Mucosa of stomach (tissue), 1 donor: ENCODE results near the gene POU5F1.
"Not testable (repeated sequence)": the region's sequence is repeated elsewhere in the genome, so short reads cannot be mapped to it uniquely, and the experiment has no call there.

Source experiments
- H3K27me3 ChIP-seq: one replicate; pipeline ENCODE4 v1.7.0; 2013; ENCODE audit warnings: mild to moderate bottlenecking, low read length; ENCODE audit not compliant: control insufficient read depth, insufficient read depth
- H3K36me3 ChIP-seq: one replicate; pipeline ENCODE4 v1.7.0; 2013; ENCODE audit warnings: low read length; ENCODE audit not compliant: control insufficient read depth, insufficient read depth
- H3K4me1 ChIP-seq: one replicate; pipeline ENCODE4 v1.7.0; 2013; ENCODE audit warnings: mild to moderate bottlenecking, low read length; ENCODE audit not compliant: control insufficient read depth, insufficient read depth
- H3K4me3 ChIP-seq: one replicate; pipeline ENCODE4 v1.7.0; 2013; ENCODE audit warnings: low read length
- H3K9ac ChIP-seq: one replicate; pipeline ENCODE4 v1.7.0; 2013; ENCODE audit warnings: mild to moderate bottlenecking, low read length, moderate library complexity
- H3K9me3 ChIP-seq: one replicate; pipeline ENCODE4 v1.7.0; 2013; ENCODE audit warnings: mild to moderate bottlenecking, low read length, moderate library complexity; ENCODE audit not compliant: control insufficient read depth
- donor health status: Pancreatic carcinoma.

The POU5F1 gene

GRCh38 chr6:31170600-31170881 lies at the start of gene POU5F1:
POU5F1 (minus strand) TSS chr6:31170682; CDS start chr6:31170620, 62 bp downstream.
- no peak within 1 kb of the TSS for H3K4me3 ChIP-seq
- peaks cover 19% of the 10 kb centered on the region for H3K4me1 ChIP-seq
- H3K27me3 ChIP-seq = no peaks in the 10 kb centered on the region
- no peaks in the 10 kb centered on the region for H3K36me3 ChIP-seq
- H3K9ac ChIP-seq = peak within 1 kb of the TSS; percentile 39
- H3K9me3 ChIP-seq = no peaks in the 10 kb centered on the region

- H3K36me3 ChIP-seq = no peaks in the 10 kb centered on the region
- no peak overlapping the region for H3K9ac ChIP-seq
- H3K27me3 ChIP-seq = no peaks in the 10 kb centered on the region
- H3K4me3 ChIP-seq = no peak overlapping the region
- no peaks in the 10 kb centered on the region for H3K4me1 ChIP-seq
- no peaks in the 10 kb centered on the region for H3K9me3 ChIP-seq
Observed at GRCh38 chr6:31216208-31216898, 45.9 kb upstream of the POU5F1 start.

GRCh38 chr6:31215216-31215615 lies 44.7 kb upstream of the POU5F1 start:
- H3K4me3 ChIP-seq, H3K9ac ChIP-seq, H3K36me3 ChIP-seq, H3K4me1 ChIP-seq, H3K9me3 ChIP-seq, H3K27me3 ChIP-seq: not testable (repeated sequence)

- H3K27me3 ChIP-seq = no peaks in the 10 kb centered on the region
- no peaks in the 10 kb centered on the region for H3K4me1 ChIP-seq
- H3K9ac ChIP-seq = no peak overlapping the region
- H3K9me3 ChIP-seq = no peaks in the 10 kb centered on the region
- H3K36me3 ChIP-seq = no peaks in the 10 kb centered on the region
- no peak overlapping the region for H3K4me3 ChIP-seq
Observed at GRCh38 chr6:31214516-31214915, 44.0 kb upstream of the POU5F1 start.

GRCh38 chr6:31210741-31211532 lies 40.5 kb upstream of the POU5F1 start:
- H3K9me3 ChIP-seq = no peaks in the 10 kb centered on the region
- H3K4me3 ChIP-seq = no peak overlapping the region
- H3K4me1 ChIP-seq = peaks cover 12% of the 10 kb centered on the region
- H3K27me3 ChIP-seq = no peaks in the 10 kb centered on the region
- no peak overlapping the region for H3K9ac ChIP-seq
- H3K36me3 ChIP-seq = no peaks in the 10 kb centered on the region

DNA sequence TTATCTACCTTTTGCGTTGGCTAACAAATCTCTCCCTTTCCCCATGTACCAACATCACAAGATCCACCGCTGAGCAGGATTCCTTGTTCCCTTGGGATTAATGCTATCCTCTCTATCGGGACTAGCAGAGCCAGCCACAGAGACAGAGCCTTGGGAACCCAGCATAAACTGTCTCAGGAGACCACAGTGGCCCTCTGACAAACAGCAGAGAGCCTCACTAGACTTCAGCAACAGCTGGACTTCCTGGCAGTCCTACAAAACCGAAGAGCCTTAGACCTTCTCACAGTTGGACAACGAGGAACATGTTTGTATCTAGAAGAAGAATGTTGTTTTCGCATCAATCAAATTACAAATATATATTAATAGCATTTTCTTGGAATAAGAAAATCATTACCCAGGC lies 39.6 kb upstream of the POU5F1 start:
- Histone ChIP-seq H3K9me3 (no peaks in the 10 kb centered on the region), H3K4me3 (no peak overlapping the region), H3K27me3 (no peaks in the 10 kb centered on the region), H3K4me1 (peaks cover 12% of the 10 kb centered on the region), H3K9ac (no peak overlapping the region), H3K36me3 (no peaks in the 10 kb centered on the region)

- H3K9me3 ChIP-seq = no peaks in the 10 kb centered on the region
- peaks cover 12% of the 10 kb centered on the region for H3K4me1 ChIP-seq
- H3K36me3 ChIP-seq = no peaks in the 10 kb centered on the region
Observed at GRCh38 chr6:31209137-31209536, 38.7 kb upstream of the POU5F1 start.

GRCh38 chr6:31208506-31208905 lies 38.0 kb upstream of the POU5F1 start:
- Histone ChIP-seq H3K36me3 (no peaks in the 10 kb centered on the region), H3K27me3 (no peaks in the 10 kb centered on the region), H3K4me3 (no peak overlapping the region), H3K4me1 (peaks cover 12% of the 10 kb centered on the region), H3K9ac (no peak overlapping the region), H3K9me3 (no peaks in the 10 kb centered on the region)

More at GRCh38 chr6:31209137-31209536, 38.7 kb upstream of the POU5F1 start:
- H3K9ac ChIP-seq = no peak overlapping the region
- H3K27me3 ChIP-seq = no peaks in the 10 kb centered on the region
- H3K4me3 ChIP-seq = no peak overlapping the region

- peaks cover 27% of the 10 kb centered on the region for H3K4me1 ChIP-seq
- no peak overlapping the region for H3K4me3 ChIP-seq
- no peaks in the 10 kb centered on the region for H3K27me3 ChIP-seq
- H3K9me3 ChIP-seq = no peaks in the 10 kb centered on the region
- no peaks in the 10 kb centered on the region for H3K36me3 ChIP-seq
- H3K9ac ChIP-seq = no peak overlapping the region
Observed at GRCh38 chr6:31205638-31206037, 35.2 kb upstream of the POU5F1 start.

- no peak overlapping the region for H3K4me3 ChIP-seq
- H3K36me3 ChIP-seq = no peaks in the 10 kb centered on the region
- H3K9ac ChIP-seq = no peak overlapping the region
- H3K9me3 ChIP-seq = no peaks in the 10 kb centered on the region
- H3K27me3 ChIP-seq = no peaks in the 10 kb centered on the region
- peaks cover 30% of the 10 kb centered on the region for H3K4me1 ChIP-seq
Observed at GRCh38 chr6:31204751-31205145, 34.3 kb upstream of the POU5F1 start.

DNA sequence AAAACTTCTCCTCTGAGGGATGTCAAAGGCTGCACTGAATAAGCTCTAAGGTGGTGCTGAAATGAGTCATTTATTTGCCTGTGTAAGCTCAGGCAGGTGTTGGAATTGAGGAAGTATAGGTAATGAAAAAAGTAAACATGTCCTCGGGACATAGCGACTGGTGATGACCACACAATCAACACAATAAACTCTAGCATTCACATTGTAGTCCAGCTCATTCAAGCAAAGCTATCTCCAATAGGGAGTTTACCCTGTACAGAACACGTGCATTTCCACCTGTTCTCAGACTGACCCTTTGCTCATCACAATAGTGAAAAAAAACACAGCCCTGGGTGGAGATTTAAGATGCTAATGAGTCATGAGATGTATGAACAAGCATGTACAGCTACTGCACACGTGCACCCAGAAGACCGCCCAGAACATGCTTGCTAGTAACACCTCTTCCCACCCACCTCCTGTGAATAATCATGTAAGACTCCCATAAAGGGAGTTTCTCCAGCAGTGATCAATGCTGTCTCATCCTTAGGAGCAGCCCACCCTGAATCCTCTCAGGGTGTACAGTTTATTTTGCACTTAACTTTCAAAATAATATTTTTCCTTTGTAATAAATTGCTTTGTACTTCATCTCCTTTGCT lies 33.0 kb upstream of the POU5F1 start:
- peak overlapping the region; percentile 20 for H3K4me3 ChIP-seq
- H3K9ac ChIP-seq = peak overlapping the region; percentile 63
- H3K36me3 ChIP-seq = no peaks in the 10 kb centered on the region
- no peaks in the 10 kb centered on the region for H3K9me3 ChIP-seq
- H3K27me3 ChIP-seq = no peaks in the 10 kb centered on the region
- peaks cover 27% of the 10 kb centered on the region for H3K4me1 ChIP-seq
